GM11168 (cell line): ENCODE data around the gene GNG2.

Experiments
- in situ Hi-C: fragments of 300-500 bp; cut with MboI; formaldehyde crosslinking; loops from one replicate; pipeline ENCODE4 v1.12.0; 2022; ENCODE audit warnings: low sequenced_read_pairs; ENCODE audit not compliant: unreplicated experiment

Gene GNG2

DNA sequence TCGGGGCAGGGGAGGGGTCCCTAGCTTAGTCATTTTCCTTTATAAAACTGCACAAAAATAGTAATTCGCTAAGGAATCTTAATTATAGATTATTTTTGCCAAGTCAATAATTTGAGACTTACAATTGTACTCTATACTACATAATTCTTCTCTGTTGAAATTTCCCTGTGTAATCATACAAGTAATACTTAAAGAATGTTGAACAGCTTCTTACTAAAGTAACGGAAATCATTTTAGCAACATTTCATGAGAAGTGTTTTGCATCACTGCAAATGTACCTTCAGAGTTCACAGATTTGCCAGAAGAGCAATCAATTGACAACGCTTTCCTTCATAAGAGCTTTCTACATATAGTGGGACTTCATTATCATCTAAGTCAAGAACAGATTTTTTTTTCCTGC is 7.9 kb upstream of the GNG2 start:
- in situ Hi-C loops = no loop called here

- in situ Hi-C loops = no loop called here
Measured at GRCh38 chr14:51855234-51855633, 5.2 kb upstream of the GNG2 start.

DNA sequence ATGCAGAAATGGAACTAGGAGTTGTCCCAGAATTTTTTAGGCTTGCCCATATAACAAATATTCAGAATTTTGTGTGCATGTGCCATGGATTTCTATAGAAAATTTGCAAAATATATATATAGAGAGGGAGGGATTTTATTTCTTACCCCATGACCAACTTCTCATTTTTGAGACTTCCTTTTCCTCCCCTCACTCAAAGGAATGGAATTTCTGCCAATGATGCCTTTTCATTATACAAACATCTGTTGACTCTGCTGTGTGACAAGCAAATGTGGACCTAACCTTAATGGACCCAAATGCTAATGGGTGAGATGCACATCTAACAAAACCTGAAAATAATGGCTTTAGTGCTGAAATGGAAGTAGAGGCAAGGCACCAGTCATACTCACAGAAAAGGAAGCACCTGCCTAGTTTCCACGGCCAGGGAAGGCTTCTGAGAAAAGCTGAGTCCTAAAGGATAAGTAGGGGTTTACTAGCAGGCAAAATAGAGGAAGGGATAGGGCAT is 3.6 kb upstream of the GNG2 start:
- in situ Hi-C loops = no loop called here

GRCh38 chr14:51859131-51859530 is 1.3 kb upstream of the GNG2 start:
- in situ Hi-C loops = no loop called here

DNA sequence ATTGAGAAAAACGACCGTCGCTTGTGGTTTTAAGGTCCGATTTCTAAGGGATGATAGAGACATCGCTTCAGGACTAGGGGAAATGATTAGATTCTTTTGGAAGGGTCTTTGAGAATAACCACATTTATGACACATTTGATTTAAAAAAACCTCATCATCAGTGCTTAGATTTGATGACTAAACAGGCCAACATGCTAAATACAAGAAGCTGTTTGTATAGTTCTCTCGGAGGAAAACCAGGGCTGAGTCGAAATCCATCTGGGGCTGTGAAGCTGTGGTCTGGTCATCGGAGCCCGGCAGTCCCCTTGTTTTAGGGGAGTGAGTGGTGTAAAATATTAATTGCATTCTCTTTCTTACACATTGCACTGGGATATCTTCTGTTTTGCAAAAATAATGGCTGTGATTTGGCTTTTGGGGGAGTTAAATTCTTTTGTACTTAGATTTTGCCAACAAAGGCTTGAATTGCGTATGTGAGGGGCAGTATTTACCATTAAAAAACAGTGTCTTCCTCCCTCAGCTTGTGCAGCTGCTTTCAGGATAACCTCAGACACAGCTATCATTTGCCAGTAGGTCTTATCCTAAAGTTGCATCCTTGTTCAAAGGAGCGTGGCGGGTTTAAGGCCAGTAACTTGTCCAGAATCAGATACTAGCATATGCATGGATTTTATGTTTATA is 550 bp downstream of the GNG2 start:
- in situ Hi-C loops = loop anchor here (10.0 kb wide), 1 partner anchor 114 kb away; no protein-coding TSS in a partner anchor

- in situ Hi-C loops = loop anchor here (10.0 kb wide), 1 partner anchor 113 kb away; no protein-coding TSS in a partner anchor
Measured at GRCh38 chr14:51862176-51862796, 1.9 kb downstream of the GNG2 start.

DNA sequence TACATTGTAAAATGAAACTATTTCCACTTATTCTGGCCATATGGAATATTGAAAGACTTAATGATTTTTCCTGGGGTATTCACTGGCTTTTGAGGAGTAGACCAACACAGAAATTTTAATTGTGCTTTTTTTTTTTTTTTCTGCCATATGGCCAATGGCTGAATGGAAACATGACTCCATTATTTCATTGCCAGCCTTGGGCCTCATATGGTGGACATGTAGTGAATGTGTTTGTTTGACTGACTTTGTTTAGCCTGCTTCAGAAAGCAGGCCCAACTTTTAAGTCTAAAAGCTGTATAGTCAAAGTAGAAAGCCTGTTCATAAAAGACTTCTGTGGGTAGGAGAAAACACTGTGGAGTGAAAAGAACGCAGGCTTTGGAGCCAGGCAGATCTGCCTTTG is 2.4 kb downstream of the GNG2 start:
- in situ Hi-C loops = loop anchor here (10.0 kb wide), 1 partner anchor 112 kb away; no protein-coding TSS in a partner anchor

GRCh38 chr14:51865953-51866747 is 5.7 kb downstream of the GNG2 start:
- in situ Hi-C loops = loop anchor here (10.0 kb wide), 1 partner anchor 109 kb away; no protein-coding TSS in a partner anchor

- in situ Hi-C loops = loop anchor here (10.0 kb wide), 1 partner anchor 107 kb away; no protein-coding TSS in a partner anchor
Measured at GRCh38 chr14:51867741-51868140, 7.3 kb downstream of the GNG2 start.

GRCh38 chr14:51868405-51868804 is 8.0 kb downstream of the GNG2 start:
- in situ Hi-C loops = loop anchor here (10.0 kb wide), 1 partner anchor 106 kb away; no protein-coding TSS in a partner anchor

GRCh38 chr14:51869411-51870100 is 9.1 kb downstream of the GNG2 start:
- in situ Hi-C loops = loop anchor here (10.0 kb wide), 1 partner anchor 105 kb away; no protein-coding TSS in a partner anchor

- in situ Hi-C loops = no loop called here
Measured at GRCh38 chr14:51870606-51871005, 10.2 kb downstream of the GNG2 start.

DNA sequence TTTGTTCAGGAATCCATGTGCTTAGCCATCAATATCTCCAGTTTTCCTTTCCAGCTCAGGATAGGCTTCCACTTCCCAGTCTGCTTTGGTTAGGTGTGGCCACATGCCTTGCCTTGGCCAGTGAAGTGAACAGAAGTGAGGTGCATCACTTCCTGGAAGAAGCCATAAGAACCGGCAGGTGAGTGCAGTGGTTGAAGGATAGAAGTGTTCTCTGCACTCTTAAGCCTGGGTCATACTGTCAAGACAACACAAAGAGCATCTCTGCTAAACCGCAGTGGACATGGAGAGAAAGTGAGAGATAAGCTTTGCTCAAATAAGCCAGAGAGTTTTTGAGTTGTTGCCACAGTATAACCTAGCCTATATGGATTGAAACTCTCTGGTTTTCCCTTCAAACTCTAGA is 11.4 kb downstream of the GNG2 start:
- in situ Hi-C loops = no loop called here

DNA sequence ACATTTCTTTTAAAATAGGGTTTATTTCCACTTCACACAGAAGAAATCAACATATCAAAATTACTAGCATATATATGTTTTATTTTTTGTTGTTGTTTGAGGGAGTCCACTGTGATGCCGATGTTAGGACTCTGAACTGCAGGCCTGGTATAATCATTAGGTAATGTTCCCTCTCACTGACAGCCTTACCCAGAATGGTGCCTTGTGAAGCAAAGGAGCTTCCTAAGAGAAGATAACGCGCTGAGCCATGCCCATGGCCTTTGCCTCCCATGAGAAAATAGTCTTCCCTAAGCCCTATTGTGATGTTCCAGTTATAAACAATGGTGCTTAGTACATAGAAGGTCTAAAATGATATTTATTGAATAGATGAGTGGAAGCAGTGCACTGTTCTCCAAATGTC is 12.0 kb downstream of the GNG2 start:
- in situ Hi-C loops = no loop called here

- in situ Hi-C loops = no loop called here
Measured at GRCh38 chr14:51873221-51873893, 12.9 kb downstream of the GNG2 start.

DNA sequence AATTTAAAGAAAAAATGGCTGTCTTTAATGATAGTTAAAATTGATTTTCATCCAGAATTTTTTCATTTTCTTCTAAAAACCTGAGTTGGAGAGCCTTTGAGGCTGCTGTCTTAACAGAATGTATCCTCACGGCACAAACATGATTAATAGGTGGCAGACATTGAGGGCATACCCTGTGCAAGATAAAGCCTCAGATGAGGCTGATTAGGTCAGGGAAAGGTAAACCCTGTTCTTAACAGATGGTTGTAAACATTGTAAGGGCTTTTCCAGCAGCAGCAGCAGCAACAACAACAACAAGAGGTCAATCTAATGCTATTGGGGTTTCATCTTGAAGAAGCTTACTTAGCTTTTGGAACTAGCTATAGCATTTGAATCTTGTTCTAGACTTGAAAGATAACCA is 17.4 kb downstream of the GNG2 start:
- in situ Hi-C loops = no loop called here

DNA sequence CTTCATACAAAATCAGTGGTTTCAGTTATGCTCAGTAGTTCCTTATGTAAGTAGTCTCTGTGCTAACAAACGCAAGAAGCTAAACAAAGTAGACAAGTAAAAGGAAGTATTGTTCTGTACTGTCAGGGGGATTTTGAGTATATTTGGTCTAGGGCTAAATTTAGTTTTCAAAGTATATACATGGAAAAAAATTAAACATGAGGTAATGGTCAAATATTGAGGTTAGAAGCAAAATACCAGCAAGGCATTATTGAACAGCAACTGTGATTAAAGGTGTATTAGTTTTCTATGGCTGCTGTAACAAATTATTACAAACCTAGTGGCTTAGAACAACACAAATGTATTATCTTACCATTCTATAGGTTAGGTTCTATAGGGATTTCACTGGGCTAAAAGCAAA is 18.8 kb downstream of the GNG2 start:
- in situ Hi-C loops = no loop called here

DNA sequence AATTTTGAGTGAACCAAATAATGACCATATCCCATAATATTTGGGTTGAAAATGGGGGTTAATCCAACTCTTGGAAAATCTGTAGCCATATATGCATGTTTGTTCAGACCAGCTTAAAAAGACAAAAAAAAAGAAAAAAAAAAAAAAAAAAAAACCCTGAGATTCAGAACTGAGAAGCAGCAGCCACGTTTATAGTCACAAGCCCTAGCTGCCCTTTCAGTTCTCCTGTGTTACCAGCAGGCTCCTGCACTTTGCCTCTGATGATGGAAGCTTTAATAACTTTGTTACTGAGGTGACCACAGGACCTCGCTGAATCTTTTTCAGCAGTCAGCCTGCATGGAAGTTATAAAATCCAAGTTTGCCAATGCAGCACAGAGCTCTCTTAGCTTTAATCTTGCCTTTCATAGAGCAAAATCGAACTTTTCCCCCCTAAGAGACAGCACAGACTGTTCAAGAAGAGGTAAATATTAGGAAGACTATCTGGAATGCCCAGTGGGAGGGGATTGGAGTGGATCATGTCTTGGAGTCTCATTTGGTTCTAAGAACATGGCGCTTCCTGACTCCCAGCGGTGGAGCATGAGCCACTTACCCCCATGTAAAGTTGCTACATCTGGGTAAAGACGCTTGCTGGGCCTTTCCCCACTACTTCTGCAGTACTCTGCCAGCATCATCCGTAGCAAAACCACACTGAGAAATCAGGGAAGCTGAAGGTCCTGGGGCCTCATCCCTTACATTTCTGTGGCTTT is 20.6 kb downstream of the GNG2 start:
- in situ Hi-C loops = loop anchor here (5.0 kb wide), 1 partner anchor 96 kb away; no protein-coding TSS in a partner anchor

- in situ Hi-C loops = loop anchor here (5.0 kb wide), 1 partner anchor 96 kb away; no protein-coding TSS in a partner anchor
Measured at GRCh38 chr14:51881636-51882035, 21.2 kb downstream of the GNG2 start.
